Measurements from ENCODE around the gene ZNF575. TPM values are rescaled to one million over a fixed set of nuclear protein-coding genes. Genes with fewer than 3 reads are reported as not detected.
A peak's percentile ranks its signal among the peaks of the same experiment; 100 is the strongest.

The ZNF575 gene
- total and polyA plus RNA-seq, 2 experiments from 2014 or later: 3.1 TPM; not detected in 1

GRCh38 chr19:43534305-43534815 is 1.4 kb downstream of the ZNF575 start:
- no peak for DNase-seq (ENCODE audit: low spot score)
- Histone ChIP-seq H3K4me2 (peak overlapping the region; percentile 69), H3K27me3 (no peaks in the 10 kb centered on the region), H3K79me2 (no peaks in the 10 kb centered on the region), H3K9me2 (replicated peaks; ENCODE audit: insufficient read depth) (no peaks in the 10 kb centered on the region), H3K4me3 (no peak overlapping the region), H3K36me3 (replicated peaks; ENCODE audit: insufficient read depth, low read depth) (peaks cover 3% of the 10 kb centered on the region), H3K4me1 (ENCODE audit: insufficient read depth) (peaks cover 7% of the 10 kb centered on the region), H4K20me1 (ENCODE audit: insufficient read depth, poor library complexity, severe bottlenecking) (no peaks in the 10 kb centered on the region), H3K27ac (peak overlapping the region; percentile 32), H2AFZ (no peak overlapping the region), H3K9me3 (ENCODE audit: low read depth) (no peaks in the 10 kb centered on the region)
- 23% methylated on average over 17 of the region's 17 CpGs for WGBS (ENCODE audit: low lambda C conversion rate, missing lambda C conversion rate)
- TF ChIP-seq, protein P1, sequence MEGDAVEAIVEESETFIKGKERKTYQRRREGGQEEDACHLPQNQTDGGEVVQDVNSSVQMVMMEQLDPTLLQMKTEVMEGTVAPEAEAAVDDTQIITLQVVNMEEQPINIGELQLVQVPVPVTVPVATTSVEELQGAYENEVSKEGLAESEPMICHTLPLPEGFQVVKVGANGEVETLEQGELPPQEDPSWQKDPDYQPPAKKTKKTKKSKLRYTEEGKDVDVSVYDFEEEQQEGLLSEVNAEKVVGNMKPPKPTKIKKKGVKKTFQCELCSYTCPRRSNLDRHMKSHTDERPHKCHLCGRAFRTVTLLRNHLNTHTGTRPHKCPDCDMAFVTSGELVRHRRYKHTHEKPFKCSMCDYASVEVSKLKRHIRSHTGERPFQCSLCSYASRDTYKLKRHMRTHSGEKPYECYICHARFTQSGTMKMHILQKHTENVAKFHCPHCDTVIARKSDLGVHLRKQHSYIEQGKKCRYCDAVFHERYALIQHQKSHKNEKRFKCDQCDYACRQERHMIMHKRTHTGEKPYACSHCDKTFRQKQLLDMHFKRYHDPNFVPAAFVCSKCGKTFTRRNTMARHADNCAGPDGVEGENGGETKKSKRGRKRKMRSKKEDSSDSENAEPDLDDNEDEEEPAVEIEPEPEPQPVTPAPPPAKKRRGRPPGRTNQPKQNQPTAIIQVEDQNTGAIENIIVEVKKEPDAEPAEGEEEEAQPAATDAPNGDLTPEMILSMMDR (IDR thresholded peaks at IDR 0.05; ENCODE audit: poor library complexity): no peak
- TF ChIP-seq EZH2 (IDR thresholded peaks at IDR 0.05; ENCODE audit: borderline replicate concordance): no peak
- TF ChIP-seq EZH2phosphoT487 (IDR thresholded peaks at IDR 0.05; ENCODE audit: low read depth, severe bottlenecking, unreplicated experiment): no peak

GRCh38 chr19:43534816-43535761 is 2.1 kb downstream of the ZNF575 start:
- Histone ChIP-seq H3K9me3 (ENCODE audit: low read depth) (no peaks in the 10 kb centered on the region), H3K27ac (peak overlapping the region; percentile 32), H3K79me2 (no peaks in the 10 kb centered on the region), H3K27me3 (no peaks in the 10 kb centered on the region), H3K4me2 (peak overlapping the region; percentile 69), H3K9me2 (replicated peaks; ENCODE audit: insufficient read depth) (no peaks in the 10 kb centered on the region), H2AFZ (no peak overlapping the region), H3K36me3 (replicated peaks; ENCODE audit: insufficient read depth, low read depth) (peaks cover 4% of the 10 kb centered on the region), H3K4me3 (no peak overlapping the region), H3K4me1 (ENCODE audit: insufficient read depth) (peaks cover 7% of the 10 kb centered on the region), H4K20me1 (ENCODE audit: insufficient read depth, poor library complexity, severe bottlenecking) (no peaks in the 10 kb centered on the region)
- TF ChIP-seq, protein P1 (IDR thresholded peaks at IDR 0.05; ENCODE audit: poor library complexity): peak; percentile 49
- TF ChIP-seq EZH2 (IDR thresholded peaks at IDR 0.05; ENCODE audit: borderline replicate concordance) (no peak), EZH2phosphoT487 (IDR thresholded peaks at IDR 0.05; ENCODE audit: low read depth, severe bottlenecking, unreplicated experiment) (no peak)
- DNase-seq (ENCODE audit: low spot score): peak; percentile 75
- WGBS (ENCODE audit: low lambda C conversion rate, missing lambda C conversion rate): 78% methylated on average over 33 of the region's 62 CpGs

- no peaks in the 10 kb centered on the region for H3K27me3 ChIP-seq
- H3K9me3 ChIP-seq (ENCODE audit: low read depth): no peaks in the 10 kb centered on the region
- TF ChIP-seq EZH2phosphoT487 (IDR thresholded peaks at IDR 0.05; ENCODE audit: low read depth, severe bottlenecking, unreplicated experiment) (no peak), EZH2 (IDR thresholded peaks at IDR 0.05; ENCODE audit: borderline replicate concordance) (no peak)
- TF ChIP-seq, protein P1 (IDR thresholded peaks at IDR 0.05; ENCODE audit: poor library complexity): no peak
- no peak overlapping the region for H3K4me2 ChIP-seq
- no peaks in the 10 kb centered on the region for H3K79me2 ChIP-seq
- no peaks in the 10 kb centered on the region for H3K9me2 ChIP-seq (replicated peaks; ENCODE audit: insufficient read depth)
- H3K36me3 ChIP-seq (replicated peaks; ENCODE audit: insufficient read depth, low read depth): peaks cover 4% of the 10 kb centered on the region
- H2AFZ ChIP-seq: no peak overlapping the region
- no peaks in the 10 kb centered on the region for H3K4me1 ChIP-seq (ENCODE audit: insufficient read depth)
- no peak for DNase-seq (ENCODE audit: low spot score)
- H4K20me1 ChIP-seq (ENCODE audit: insufficient read depth, poor library complexity, severe bottlenecking): no peaks in the 10 kb centered on the region
- no peak overlapping the region for H3K27ac ChIP-seq
- H3K4me3 ChIP-seq: no peak overlapping the region
Observed at GRCh38 chr19:43538922-43539321, 5.9 kb downstream of the ZNF575 start.
